ENCODE data around the gene ITCH.

GRCh38 chr20:34538671-34539123 is 175.6 kb downstream of the ITCH start:
- no peak for TF ChIP-seq POLR2AphosphoS5 (IDR thresholded peaks at IDR 0.05; ENCODE audit: borderline replicate concordance, low read depth, low read length)
- no peak for TF ChIP-seq EZH2 (IDR thresholded peaks at IDR 0.05)

Data from SK-N-MC (cell line).